Islet of Langerhans (tissue), 1 donor: ENCODE measurements around the gene PAIP2.
"Not testable (repeated sequence)": the region's sequence is repeated elsewhere in the genome, so short reads cannot be mapped to it uniquely, and the experiment has no call there.

ENCODE experiments used
- FAIRE-seq: peaks from one replicate; lab custom pipeline; 2011; peaks lifted over from hg19 to GRCh38; lab: Jason Lieb, UNC

Gene PAIP2

DNA sequence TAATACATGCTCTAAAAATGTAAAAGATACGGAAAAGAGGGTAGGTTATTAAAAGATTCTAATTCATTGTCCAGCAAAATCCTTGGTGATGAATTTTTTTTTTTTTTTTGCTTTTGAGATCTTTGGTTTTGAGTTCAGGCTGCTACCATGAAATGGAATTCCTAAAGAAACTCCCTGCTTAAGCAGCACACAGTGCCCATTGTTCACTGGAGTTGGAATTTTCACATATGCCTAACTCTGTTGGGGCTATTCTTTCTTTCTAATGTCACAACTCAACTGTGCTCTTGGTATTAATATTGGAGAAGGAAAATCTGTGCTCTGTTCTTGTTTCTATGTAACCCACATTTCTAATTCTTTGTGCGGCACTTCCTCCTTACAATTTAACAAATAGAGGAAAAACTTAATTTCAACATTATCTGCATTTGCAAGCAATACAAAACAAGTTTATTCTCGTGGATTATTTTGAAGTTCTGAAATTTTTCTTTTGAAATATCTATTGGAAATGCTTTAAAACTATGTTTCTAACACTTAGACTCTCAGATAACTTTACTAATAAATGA, 26.5 kb upstream of the PAIP2 start:
- FAIRE-seq = no peak

DNA sequence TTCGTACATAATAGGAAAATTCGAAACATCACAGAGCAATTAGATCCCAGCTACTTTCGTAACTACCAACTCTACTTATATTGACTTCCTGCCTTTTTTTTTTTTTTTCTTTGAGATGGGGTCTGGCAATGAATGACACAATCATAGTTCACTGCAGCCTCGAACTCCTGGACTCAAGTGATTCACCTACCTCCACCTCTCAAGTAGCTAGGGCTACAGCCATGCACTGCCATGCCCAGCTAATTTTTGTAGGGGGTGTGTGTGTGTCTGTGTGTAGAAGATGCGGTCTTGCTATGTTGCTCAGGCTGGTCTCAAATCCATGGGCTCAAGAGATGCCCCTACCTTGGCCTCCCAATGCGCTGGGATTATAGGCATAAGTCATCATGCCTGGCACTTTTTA, 5.8 kb upstream of the PAIP2 start:
- no peak for FAIRE-seq

DNA sequence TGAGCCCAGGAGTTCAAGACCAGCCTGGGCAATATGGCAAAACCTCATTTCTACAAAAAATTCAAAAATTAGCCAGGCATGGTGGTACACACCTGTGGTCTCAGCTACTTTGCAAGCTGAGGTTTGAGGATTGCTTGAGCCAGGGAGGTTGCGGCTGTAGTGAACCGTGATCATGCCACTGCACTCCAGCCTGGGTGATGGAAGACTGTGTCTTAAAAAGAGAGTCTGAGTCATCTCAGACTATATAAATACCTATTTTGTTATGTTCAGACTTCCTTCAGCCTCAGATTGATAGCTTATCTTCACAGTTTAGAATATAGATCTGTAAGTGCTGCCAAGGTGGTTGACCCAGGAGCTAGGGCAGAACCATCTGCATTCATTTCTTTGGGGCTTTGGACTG, 1.6 kb upstream of the PAIP2 start:
- no peak for FAIRE-seq

DNA sequence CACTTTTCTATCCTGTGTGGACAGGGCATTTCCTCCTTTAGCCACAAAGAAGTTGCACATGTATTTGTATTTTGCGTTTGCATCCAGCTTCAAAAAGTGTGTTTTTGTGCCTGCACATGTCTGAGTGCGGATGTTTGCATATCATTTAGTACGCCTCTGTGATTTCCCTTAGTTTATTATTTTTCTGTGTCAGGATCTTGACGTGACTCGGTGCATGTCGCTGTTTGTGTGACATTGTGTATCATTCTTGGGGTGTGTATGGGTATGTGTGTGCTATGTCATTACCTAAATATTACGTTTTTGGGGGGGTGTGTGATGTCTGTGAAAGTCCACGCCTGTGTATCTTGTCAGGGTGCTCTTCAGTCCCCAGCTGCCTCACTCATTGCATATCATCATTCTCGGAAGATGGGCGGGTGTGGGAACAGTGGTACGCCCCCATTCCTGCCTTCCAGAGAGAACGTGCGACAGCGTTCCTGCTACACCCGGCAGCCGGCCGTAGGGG, 416 bp upstream of the PAIP2 start:
- no peak for FAIRE-seq

DNA sequence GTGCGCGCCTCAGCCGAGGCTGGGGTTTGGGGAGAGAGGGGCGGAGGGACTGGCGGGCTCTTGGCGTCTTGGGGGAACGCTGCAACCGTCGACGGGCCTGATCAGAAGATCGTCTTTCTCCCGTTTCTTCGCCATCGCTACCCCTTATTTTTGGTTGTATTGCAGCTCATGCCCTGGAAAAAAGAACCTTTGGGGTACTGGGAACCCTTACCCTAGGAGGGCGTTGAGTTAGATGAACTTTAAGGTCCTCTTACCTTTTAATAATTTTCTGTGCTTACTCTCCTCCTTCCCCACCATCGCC, 719 bp downstream of the PAIP2 start:
- no peak for FAIRE-seq

DNA sequence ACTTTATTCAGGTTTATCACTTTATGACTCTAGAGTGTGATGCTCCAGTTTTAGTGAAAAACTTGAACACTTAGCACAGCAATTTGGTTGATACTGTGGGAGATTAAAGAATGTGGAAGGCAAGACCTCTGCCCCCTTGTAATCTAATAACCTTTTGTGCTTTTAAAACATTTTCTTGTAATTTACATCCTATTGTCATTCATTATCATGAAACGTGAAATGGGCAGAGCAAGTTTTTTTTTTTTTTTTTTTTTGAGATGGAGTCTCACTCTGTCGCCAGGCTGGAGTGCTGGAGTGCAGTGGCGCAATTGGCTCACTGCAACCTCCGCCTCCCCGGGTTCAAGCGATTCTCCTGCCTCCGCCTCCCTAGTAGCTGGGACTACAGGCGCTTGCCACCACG, 1.8 kb downstream of the PAIP2 start:
- FAIRE-seq = no peak

DNA sequence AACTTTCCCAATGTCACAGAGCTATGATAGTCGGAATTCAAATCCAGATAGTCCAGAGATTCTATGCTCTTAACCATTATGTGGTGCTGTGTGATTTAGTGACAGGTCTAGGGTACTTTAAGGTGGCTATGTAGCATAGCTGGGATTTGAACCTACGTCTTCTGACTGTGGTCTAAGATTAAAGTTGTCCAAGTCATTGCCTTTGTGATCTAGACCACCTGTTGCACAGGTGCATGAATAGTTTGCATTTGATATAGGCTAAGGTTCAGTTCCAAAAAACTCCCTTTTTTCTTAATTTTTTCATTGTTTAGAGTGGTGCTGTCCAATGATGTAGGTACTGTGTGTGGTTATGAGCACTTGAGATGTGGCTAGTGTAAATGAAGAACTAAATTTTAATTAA, 2.5 kb downstream of the PAIP2 start:
- no peak for FAIRE-seq

DNA sequence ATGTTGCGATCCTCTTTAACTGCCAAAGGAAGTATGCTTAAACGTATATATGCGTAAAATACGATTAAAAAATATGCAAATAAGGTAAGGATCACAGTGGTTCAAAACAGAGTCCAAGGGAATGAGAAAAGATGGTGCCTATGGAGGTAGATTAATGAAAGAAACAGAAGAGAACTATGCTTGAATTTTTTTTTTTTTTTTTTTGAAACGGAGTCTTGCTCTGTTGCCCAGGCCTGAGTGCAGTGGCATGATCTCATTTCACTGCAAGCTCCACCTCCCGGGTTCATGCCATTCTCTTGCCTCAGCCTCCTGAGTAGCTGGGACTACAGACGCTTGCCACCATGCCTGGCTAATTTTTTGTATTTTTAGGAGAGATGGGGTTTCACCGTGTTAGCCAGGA, 3.8 kb downstream of the PAIP2 start:
- not testable (repeated sequence) for FAIRE-seq

DNA sequence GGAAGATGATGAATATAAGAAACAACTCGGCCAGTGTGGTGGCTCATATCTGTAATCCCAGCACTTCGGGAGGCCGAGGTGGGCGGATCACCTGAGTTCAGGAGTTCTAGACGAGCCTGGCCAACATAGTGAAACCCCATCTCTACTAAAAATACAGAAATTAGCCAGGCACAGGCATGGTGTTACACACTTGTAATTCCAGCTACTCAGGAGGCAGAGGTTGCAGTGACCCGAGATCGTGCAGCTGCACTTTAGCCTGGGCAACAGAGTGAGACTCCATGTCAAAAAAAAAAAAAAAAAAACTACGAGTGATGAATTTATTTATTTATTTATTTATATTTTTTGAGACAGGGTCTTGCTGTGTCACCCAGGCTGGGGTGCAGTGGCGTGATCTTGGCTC, 6.2 kb downstream of the PAIP2 start:
- not testable (repeated sequence) for FAIRE-seq

DNA sequence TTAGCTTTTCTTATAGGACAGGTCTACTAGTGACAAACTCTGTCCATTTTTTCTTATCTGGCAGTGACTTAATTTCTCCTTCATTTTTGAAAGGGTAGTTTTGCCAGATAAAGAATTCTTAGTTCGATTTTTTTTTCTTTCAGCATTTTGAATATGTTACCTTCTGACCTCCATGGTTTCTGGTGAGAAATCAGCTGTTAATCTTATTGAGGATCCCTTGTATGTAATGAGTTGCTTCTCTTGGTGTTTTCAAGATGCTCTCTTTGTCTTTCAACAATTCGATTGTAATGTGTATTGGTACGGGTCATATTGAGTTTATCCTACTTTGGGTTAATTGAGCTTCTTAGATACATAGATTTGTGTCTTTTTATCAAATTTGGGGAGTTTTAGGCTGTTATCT, 12.5 kb downstream of the PAIP2 start:
- FAIRE-seq = no peak

DNA sequence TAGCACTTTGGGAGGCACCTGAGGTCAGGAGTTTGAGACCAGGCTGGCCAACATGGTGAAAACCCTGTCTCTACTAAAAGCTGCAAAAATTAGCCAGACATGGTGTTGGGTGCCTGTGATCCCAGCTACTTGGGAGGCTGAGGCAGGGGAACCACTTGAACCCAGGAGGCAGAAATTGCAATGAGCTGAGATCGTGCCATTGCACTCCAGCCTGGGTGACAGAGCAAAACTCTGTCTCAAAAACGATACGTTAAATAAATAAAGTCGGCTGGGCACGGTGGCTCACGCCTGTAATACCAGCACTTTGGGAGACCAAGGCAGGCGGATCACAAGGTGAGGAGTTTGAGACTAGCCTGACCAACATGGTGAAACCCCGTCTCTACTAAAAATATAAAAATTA, 14.2 kb downstream of the PAIP2 start:
- not testable (repeated sequence) for FAIRE-seq

DNA sequence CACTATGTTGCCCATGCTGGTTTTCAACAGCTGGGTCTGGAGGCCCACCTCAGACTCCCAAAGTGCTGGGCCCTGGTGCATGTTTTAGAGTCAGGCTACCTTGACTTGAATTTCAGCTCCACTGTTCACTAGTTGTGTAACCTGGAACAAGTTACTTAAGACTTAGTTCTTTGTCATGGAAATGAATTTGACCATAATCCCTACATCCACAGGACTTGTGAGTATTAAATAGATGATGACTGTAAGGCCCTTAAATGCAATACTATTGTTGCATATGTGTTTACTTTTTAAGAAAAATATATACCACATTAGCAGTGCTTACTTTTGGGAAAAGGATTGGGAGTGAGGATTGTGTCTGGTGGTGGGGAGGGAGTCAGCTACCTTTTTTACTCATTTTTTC, 16.4 kb downstream of the PAIP2 start:
- FAIRE-seq = no peak

DNA sequence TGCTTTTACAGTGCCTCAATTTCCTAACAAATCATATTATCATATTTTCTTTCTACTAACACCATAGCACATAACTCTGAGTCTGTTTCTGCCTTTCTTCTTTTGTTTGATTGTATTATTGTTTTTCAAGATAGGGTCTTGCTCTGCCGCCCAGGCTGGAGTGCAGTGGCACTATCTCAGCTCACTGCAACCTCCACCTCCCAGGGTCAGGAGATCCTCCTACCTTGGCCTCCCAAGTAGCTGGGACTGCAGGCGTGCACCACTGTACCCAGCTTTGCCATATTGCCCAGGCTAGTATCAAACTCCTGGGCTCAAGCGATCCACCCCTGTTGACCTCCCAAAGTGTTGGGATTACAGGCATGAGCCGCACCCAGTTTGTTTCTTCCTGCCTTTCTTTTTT, 18.7 kb downstream of the PAIP2 start:
- FAIRE-seq = no peak

DNA sequence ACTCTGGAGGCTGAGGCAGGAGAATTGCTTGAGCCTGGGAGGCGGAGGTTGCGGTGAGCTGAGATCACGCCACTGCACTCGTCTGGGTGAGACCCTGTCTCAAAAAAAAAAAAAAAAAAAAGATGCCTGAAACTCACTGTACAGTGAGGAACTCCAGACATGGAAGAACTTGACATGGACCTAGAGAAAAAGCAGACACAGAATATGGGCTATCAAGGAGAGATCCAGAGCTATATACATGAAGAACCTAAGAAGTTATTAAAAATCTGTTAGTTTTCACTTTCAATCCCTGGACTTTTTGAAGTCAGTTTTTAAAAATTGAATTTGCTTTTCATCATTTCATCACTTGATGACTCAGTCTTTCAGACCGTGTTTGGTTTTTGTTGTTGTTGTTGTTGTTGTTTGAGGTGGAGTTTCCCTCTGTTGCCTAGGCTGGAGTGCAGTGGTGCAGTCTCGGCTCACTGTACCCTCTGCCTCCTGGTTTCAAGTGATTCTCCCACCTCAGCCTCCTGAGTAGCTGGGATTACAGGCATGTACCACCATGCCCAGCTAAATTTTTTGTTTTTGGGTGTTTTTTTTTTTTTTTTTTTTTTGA, 20.3 kb downstream of the PAIP2 start:
- FAIRE-seq = no peak

DNA sequence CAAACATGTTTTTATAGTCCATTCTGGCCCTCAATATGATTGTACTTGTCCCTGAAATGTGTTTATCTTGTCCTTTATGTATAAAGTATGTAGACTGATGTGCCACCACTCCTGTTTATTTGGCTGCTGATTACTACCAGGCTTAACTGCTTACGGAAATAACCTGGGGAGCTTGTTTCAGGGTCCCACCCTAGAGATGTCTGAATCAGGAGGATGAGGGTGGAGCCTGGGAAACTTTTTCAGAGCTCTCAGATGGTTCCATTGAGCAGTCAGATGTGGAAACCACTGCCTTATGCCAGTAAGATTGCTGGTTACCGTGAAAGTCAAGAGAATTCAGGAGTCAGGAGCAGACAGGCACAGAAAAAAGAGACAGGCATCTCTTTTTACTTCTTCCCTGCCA, 22.3 kb downstream of the PAIP2 start:
- no peak for FAIRE-seq

DNA sequence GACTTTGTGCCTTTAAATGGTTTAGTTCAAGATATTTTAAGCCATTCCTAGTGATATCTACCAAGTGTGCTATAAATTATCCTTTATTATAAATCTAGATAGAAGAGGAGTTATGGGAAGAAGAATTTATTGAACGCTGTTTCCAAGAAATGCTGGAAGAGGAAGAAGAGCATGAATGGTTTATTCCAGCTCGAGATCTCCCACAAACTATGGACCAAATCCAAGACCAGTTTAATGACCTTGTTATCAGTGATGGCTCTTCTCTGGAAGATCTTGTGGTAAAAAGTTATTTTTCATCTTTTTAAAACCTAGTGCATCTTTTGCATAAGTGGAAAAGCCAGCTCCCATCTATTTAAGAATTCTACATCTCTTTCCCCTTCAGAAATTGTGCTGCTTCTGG, 22.8 kb downstream of the PAIP2 start:
- no peak for FAIRE-seq

DNA sequence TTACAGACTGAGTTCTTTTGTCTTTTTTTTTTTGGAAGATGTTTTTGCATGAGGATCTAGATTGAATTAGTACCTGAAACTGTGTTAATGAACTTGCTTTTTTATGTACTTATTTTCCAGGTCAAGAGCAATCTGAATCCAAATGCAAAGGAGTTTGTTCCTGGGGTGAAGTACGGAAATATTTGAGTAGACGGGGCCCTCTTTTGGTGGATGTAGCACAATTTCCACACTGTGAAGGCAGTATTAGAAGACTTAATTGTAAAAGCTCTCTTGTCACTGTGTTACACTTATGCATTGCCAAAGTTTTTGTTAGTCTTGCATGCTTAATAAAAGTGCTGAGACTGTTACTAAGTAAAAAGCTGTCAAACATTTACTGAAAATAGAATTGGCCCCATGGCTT, 27.0 kb downstream of the PAIP2 start:
- no peak for FAIRE-seq

DNA sequence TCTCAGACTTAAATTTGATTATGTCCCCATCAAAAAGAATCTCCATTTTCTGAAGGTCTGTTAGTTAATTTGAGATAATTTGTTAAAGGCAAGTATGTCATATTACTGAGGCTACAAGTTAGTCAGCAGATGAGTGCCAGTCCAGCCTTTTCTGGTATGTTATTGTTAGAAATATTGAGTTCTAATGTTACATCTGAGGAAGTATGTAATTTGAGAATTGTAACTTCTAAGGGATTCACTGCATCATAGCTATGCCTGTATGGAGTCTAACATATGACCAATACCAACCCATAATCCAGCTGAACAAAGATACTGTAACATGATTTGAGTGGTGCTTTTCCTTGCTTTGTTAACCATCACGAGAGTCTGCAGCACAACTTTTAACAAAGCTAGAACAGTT, 27.5 kb downstream of the PAIP2 start:
- no peak for FAIRE-seq

DNA sequence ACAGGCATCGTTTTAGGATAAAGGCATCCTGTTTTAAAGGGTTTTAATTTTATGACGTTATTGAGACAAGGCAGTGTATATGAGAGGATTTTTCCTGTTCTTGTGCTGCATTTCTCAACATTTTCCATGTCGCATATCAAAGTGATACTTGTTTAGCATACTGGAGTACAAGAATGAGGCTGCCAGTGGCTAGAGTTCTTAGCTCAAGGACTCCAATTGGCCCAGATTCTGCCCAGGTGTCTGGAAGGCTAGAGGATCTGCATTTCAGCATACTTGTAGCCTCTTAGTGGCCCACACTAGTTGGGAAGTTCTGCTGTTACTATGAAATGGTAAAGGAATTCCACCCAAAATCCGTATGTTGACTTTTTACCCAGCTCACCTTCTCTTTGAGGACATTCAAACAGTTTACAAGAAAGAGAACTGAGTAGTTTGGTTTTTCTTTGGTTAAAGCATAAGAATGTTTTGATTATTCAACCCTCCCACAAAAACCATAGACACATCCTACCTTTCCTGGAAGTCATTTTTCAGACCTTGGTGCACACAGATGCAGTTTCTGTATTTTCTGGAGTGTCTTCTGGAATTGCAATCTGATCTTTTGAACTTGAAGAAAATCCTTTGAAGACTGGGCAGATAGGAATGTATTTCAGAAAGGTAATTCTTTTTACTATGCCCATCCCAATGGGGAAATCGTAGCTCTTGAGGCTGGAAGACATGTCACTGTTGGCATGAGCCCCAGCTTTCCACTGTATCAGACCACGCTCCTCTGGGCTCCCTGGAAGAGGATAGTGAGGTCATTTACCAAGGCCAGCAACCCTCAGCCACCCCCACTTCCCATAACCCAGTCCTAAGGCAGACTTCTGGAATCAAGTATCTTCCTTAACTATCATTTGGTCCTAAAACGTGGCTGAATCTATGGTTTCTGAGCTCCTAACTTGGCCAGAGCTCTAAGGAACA, 30.1 kb downstream of the PAIP2 start:
- FAIRE-seq = no peak

DNA sequence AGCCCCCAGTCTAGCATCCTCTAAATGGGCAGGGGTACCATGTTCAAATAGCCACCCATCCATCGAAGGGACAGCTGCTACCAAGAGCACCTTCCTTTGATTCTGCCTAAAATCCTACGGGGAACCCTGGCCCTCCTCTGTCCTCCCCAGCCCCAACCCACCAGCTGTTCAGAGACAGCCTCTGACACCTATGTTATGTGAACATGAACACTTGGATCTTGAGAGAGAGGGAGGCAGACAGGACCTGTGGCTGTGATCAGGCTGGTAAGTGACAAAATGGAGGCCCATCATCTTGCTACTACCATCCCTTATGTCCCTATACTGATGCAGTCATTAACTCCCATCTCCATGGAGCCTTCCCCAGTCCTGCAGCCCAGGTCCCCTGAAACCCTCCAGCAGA, 33.3 kb downstream of the PAIP2 start:
- no peak for FAIRE-seq

DNA sequence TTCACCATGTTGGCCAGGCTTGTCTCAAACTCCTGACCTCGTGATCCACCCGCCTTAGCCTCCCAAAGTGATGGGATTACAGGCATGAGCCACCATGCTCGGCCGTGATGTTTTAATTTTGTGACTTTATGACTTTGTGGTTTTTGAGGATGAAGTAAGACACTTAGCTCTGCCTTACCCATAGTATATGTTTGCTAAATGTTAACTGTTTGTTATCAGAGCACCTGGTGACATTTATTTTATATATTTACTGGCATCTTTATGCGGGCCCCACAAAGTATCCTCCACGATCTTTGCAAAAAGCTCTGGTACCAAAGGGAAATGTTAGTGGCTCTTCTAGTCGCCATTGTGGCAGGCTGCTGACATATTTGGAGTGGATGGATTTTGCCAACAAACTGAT, 34.7 kb downstream of the PAIP2 start:
- no peak for FAIRE-seq

DNA sequence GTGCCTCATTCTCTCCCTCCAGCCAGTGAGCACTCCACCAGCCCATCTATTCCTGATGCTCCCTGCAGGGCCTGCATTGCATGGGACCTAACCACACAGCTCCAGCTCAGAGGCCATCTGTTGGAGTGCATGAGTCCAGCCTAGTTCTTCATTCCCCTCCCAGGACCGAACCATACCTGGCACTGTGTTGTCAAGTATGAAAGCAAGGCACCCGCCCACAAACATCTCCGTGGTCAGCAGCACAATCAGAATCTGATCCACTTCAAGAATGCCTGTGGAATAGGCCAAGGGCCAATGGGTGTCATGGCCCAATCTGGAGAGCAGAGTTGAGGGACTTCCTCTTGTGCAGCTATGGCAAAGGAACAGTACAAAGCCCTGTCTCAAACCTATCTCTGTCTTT, 35.6 kb downstream of the PAIP2 start:
- FAIRE-seq = no peak

DNA sequence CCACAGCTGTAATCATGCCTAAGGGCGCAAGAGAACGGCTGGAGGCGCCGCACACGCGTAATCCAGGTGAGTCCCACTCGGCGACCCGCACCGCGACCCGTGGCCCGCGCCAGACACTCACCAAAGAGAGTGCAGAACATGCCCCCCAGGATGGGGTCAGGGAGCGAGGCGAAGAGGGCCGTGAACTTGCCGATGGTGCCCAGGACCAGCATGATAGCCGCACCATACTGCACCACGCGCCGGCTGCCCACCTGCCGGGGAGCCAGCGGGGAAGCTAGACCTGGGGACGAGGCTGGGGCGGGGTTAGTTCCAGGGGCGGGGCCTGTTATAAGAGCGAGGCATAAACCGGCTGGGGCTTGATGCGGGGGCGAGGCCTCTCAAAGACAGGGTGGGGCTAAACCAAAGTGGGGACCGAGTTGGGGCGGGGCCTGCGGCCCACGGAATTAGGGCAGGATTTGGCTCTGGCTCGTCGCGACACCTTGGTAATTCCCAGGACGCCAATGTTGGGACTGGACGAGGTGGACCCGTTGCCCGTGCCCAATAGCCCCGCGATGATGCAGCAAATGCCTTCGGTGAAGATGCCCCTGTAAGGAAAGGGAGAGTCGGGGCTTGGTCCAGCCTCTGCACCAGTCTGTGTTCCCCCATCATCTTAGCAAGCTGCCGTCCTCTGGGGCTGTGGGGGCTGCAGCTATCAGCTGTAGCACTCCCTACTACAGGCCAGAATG, 36.6 kb downstream of the PAIP2 start:
- no peak for FAIRE-seq
